OCI-LY3 (cell line): ENCODE measurements around the gene SRGAP2C.
"Not testable (repeated sequence)": the region's sequence is repeated elsewhere in the genome, so short reads cannot be mapped to it uniquely, and the experiment has no call there.

Experiments used
- EZH2phosphoT487 ChIP-seq: fragments of 200-600 bp; shearing (Covaris generic); IDR thresholded peaks from 2 replicates; pipeline ENCODE4 v1.6.1; 2018; ENCODE audit warnings: antibody characterized with exemption, mixed run types, low read depth
- TF ChIP-seq, protein P1 (sequence below): fragments of 200-600, 300-600 bp; sonication (generic); IDR thresholded peaks from 2 replicates; pipeline ENCODE4 v1.5.1; 2014; ENCODE audit warnings: antibody characterized with exemption, low read length, low read depth

DNA sequence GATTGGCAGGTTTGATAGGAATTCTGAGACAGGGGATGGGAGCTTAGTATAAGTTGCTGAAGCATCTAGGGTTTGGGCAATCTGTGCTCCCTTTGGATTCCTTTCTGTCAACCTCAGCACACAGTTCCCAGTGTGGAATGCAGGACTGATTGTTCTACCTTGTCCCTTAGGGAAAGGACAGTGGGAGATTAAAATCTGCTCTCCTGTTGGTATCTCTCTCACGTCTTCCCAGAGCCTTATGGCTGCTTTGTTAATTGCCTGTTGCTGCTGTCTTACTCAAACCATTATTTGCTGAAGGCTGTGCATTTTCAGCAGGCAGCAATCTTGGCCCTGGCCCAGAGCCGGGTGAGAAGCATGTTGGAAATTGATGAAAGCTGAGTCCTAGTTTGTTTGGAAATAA lies 133.9 kb downstream of the SRGAP2C start:
- TF ChIP-seq, protein P1, sequence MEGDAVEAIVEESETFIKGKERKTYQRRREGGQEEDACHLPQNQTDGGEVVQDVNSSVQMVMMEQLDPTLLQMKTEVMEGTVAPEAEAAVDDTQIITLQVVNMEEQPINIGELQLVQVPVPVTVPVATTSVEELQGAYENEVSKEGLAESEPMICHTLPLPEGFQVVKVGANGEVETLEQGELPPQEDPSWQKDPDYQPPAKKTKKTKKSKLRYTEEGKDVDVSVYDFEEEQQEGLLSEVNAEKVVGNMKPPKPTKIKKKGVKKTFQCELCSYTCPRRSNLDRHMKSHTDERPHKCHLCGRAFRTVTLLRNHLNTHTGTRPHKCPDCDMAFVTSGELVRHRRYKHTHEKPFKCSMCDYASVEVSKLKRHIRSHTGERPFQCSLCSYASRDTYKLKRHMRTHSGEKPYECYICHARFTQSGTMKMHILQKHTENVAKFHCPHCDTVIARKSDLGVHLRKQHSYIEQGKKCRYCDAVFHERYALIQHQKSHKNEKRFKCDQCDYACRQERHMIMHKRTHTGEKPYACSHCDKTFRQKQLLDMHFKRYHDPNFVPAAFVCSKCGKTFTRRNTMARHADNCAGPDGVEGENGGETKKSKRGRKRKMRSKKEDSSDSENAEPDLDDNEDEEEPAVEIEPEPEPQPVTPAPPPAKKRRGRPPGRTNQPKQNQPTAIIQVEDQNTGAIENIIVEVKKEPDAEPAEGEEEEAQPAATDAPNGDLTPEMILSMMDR, result not testable (repeated sequence)
- not testable (repeated sequence) for TF ChIP-seq EZH2phosphoT487
